ENCODE data around the gene TMC8. TPM values are rescaled to one million over a fixed set of nuclear protein-coding genes. Genes with fewer than 3 reads are reported as not detected.

TMC8 gene
- total RNA-seq, 4 donors from 2014 or later, result 2.0 to 7.7 (median 7.6) TPM

DNA sequence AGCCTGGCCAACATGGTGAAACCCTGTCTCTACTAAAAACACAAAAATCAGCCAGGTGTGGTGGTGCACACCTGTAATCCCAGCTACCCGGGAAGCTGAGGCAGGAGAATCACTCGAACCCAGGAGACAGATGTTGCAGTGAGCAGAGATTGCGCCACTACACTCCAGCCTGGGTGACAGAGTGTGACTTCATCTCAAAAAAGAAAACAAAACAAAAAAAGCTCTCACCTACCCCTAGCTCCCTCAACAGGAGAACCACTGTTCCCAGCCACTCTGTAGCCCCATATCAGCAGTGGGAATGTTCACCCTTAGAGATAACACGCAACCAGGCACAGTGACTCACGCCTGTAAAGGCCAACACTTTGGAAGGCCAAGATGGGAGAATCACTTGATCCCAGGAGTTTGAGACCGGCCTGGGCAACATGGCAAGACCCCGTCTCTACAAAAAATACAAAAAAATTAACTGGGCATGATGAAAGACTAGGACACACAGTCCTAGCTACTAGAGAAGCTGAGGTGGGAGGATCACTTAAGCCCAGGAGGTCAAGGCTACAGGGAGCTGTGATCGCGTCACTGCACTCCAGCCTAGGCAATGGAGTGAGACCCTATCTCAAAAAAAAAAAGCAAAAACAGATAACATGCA lies 5.4 kb downstream of the TMC8 start:
- TF ChIP-seq, protein P1, sequence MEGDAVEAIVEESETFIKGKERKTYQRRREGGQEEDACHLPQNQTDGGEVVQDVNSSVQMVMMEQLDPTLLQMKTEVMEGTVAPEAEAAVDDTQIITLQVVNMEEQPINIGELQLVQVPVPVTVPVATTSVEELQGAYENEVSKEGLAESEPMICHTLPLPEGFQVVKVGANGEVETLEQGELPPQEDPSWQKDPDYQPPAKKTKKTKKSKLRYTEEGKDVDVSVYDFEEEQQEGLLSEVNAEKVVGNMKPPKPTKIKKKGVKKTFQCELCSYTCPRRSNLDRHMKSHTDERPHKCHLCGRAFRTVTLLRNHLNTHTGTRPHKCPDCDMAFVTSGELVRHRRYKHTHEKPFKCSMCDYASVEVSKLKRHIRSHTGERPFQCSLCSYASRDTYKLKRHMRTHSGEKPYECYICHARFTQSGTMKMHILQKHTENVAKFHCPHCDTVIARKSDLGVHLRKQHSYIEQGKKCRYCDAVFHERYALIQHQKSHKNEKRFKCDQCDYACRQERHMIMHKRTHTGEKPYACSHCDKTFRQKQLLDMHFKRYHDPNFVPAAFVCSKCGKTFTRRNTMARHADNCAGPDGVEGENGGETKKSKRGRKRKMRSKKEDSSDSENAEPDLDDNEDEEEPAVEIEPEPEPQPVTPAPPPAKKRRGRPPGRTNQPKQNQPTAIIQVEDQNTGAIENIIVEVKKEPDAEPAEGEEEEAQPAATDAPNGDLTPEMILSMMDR (IDR thresholded peaks at IDR 0.05; ENCODE audit: low read depth), result no peak

DNA sequence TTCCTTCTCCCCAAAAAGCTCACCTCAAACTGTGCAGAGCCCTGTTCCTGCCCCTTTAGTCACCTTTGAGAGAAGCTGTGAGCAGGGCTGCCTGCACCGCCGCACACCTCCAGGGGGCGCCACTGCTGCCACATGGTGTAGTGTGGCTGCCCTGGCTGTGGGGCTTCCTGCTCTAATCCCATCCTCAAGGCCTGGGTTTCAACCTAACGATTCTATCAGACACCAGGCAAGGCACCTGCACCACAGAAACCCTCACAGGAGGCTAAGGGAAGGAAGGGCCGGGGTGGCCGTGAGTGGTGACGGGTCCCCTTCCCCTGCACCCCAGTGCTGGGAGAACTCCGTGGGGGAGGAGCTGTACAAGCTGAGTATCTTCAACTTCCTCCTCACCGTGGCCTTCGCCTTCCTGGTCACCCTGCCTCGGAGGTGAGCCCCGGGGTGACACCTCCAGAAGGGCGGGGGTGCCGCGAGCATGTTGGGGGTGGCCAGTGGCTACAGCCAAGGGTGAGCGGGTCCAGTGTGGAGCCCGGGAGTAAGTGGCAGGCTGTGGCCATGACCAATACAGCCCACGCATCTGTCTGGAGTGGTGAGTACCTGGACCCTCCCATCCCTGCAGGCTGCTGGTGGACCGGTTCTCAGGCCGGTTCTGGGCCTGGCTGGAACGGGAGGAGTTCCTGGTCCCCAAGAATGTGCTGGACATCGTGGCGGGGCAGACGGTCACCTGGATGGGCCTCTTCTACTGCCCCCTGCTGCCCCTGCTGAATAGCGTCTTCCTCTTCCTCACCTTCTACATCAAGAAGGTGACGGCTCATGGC lies 7.0 kb downstream of the TMC8 start:
- TF ChIP-seq, protein P1 (IDR thresholded peaks at IDR 0.05; ENCODE audit: low read depth), result no peak

DNA sequence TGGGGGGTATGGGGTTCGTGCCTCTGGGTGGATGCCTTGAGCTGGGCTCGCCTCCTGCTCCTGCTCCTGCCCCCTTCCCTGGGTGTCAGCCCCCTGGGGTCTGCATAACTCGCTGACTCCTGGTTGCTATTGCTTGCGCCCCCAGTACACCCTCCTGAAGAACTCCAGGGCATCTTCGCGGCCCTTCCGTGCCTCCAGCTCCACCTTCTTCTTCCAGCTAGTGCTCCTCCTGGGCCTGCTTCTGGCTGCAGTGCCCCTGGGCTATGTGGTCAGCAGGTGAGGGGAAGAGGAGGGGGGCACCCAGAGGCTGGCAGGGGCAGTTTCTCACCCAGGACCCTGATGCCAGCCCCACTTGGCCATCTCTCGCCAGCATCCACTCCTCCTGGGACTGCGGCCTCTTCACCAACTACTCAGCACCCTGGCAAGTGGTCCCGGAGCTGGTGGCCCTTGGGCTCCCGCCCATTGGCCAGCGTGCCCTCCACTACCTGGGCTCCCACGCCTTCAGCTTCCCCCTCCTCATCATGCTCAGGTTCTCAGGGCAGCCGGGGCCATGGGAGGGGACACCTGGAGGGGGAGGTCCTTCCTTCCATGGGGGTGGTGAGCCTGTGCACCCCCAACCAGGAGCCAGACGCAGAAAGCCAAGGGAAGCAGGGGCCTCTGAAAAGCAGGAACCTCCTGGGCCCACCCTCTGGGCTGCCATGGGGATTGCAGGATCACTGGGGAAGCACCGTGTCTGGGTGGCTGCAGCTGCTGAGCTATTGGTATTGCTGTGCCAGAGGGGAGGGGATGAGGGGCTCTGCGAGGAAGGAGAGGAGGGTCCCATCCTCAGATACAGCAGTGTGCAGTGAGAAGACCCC lies 7.9 kb downstream of the TMC8 start:
- TF ChIP-seq, protein P1 (IDR thresholded peaks at IDR 0.05; ENCODE audit: low read depth), result no peak

DNA sequence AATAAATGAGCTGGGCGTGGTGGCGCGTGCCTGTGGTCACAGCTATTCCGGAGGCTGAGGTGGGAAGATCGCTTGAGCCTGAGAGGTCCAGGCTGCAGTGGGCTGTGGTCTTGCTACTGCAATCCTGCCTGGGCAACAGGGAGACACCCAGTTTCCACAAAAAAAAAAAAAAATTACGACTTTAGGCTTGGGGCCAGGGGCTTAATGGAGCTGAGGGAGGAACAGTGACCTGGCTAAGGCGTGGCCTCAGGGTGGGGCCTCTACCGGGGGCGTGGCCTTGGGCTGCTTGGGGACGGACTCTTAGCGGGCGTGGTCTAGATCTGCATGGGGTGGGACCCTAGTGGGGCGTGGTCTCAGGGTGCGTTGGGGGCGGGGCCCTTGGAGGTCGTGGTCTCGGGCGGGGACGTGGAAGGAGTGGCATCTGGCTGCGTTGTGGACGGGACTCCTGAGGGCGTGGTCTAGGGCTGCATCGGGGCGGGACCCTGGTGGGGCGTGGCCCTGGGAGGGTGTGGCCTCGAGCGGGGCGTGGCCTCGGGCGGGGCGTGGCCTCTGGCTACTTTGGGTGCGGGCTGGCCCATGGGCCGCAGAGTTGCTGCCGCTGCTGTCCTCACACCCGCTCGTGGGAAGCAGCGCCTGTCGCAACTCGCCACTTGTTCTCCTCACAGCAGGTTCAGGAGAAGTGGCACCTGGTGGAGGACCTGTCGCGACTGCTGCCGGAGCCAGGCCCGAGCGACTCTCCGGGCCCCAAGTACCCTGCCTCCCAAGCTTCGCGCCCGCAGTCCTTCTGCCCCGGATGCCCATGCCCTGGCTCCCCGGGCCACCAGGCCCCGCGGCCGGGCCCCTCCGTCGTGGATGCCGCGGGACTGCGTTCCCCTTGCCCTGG lies 9.8 kb downstream of the TMC8 start:
- TF ChIP-seq, protein P1 (IDR thresholded peaks at IDR 0.05; ENCODE audit: low read depth), result no peak

DNA sequence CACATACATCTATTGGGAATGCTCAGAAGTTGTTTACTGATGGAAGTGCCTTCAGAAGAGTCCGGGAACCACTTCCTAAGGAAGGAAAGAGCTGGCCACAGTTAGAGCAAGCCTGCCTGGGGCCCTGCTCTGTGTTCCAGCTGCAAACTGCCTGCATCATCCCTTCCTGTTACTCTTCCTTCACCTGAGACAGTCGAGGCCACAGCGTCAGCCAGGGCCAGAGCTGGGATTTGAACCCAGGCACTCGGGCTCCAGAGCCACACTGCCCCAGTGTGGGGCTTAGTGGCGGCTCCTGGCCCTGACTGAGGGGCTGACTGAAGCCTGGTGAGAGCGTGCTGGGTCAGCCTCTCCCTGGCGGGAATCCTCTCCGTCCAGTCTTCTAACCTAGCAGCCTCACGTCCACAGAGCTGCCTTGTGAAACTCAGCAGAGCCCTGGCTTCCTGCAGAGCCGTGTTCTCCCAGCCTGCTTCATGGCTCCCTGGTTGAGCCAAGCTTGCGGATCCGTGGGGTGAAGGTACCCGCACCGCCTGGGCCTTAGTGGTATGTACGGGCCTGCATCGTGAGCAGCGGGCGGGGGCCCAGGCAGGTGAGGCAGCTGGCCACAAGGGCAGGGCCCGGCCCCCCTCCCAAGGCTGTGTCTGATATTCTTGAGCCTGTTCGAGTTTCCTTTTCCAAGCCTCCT lies 11.0 kb downstream of the TMC8 start:
- TF ChIP-seq, protein P1 (IDR thresholded peaks at IDR 0.05; ENCODE audit: low read depth), result no peak

DNA sequence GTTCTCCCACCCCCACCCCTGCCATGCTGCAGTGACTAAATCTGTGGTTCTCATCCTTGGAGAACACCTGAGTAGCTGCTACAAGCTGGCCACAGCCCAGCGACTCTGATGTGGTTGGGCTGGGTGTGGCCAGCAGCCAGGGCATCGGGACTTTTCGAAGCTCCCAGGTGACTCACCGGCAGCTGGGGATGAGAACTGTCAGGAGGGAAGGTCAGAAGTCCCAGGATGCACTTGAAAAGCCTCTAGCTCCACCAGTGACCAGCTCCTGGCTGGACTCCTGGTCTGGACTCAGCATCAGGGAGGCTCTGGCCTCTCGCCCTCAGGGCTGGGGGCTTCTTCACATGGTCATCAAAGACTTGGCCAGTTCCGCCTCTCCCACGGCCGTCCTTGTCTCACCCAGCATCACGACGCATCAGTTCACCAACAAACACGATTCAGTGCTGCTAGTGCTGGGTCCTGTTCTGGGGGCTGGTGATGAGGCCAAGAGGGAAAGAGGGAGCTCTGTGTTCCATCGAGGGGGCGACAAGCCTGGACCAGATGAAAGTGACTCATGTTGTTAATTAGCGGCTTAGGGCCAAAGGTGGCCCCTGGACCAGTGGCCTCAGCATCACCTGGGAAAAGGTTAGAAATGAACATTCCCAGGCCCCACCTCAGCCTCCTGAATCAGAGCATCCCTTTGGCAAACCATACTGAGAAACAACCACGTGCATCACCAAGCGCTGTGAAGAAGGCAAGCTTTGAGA lies 11.7 kb downstream of the TMC8 start:
- TF ChIP-seq, protein P1 (IDR thresholded peaks at IDR 0.05; ENCODE audit: low read depth), result no peak

All from subcutaneous adipose tissue (tissue), 4 donors.